A549 treated with CpdA at 1 μM for 4 hours (cell line): ENCODE measurements around the gene ARL17B. TPM values are rescaled to one million over a fixed set of nuclear protein-coding genes. Genes with fewer than 3 reads are reported as not detected.

ENCODE experiments used
- total RNA-seq: library from RNA; stranded (reverse); fragments of 200-300 nt; extraction: Qiagen RNA extraction; gene quantifications from 5 replicates; pipeline ENCODE4 v1.2.3, GENCODE V29; 2022; ENCODE audit warnings: low read depth

ARL17B gene
- 4.8 to 7.8 TPM (median 7.0 TPM) in 5 replicates for total RNA-seq

DNA sequence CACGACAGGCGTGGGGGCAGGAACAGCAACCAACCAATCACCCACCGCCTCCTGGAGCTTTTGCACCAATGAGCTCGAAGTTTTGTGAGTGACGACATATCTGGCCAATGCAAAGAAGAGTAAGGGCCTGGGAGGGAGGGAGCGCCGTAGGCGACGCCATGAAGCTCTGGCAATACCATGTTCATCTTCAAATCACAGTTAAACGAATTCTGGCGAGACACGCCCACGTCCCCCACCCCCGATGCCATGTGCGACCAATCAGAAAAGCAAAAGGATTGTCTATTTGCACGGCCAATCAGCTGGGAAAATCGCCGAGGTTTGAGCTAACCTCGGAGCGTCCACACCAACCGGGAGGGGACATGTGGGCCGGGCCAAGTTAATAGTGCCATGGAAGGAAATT is at the start of gene ARL17B:
Gene ARL17B, minus strand, starts transcription at position 12 of the 400 bp plus-strand sequence. CDS start 3,369 bp downstream, outside the sequence.

DNA sequence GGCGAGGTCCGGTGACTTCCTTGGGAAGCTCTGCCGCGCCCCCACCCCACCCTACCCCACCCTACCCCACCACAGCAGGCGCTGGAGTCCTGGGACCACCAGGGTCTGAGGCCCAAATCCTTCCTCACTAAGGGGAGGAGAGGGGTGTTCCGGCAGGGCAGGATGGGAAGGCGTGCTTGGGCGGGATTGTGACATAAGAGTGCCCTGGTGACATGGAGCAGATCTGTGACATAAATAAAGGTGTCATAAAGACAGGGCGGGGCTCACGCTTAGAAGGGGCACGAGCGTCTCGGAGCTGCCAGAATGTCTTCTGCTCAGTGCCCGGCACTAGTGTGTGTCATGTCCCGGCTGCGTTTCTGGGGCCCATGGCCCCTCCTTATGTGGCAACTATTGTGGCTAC is 66.7 kb downstream of the ARL17B start, which contains the start of gene LRRC37A:
Gene LRRC37A, plus strand, starts transcription at position 301 of the 400 bp plus-strand sequence. Its CDS starts 3 bp downstream, at position 304.

Other genes starting within 250 kb of the ARL17B start
- gene KANSL1, start 168.3 kb downstream of the ARL17B start, total RNA-seq: 22.2 to 26.5 TPM (median 23.3 TPM) in 5 replicates
- gene LRRC37A, start 66.6 kb downstream of the ARL17B start, total RNA-seq: 0.42 to 1.1 TPM (median 0.75 TPM) in 5 replicates
- 2.7 to 4.1 TPM (median 3.7 TPM) in 5 replicates for gene LRRC37A2, start 150.7 kb upstream of the ARL17B start, total RNA-seq
- 2.9 to 5.6 TPM (median 4.3 TPM) in 5 replicates for gene ARL17A, start 217.9 kb upstream of the ARL17B start, total RNA-seq
- gene NSF, start 228.9 kb upstream of the ARL17B start, total RNA-seq: 20.6 to 24.2 TPM (median 23.5 TPM) in 5 replicates